Tibial artery (tissue), 4 donors: ENCODE data around the gene EEA1.
A peak's percentile ranks its signal among the peaks of the same experiment; 100 is the strongest.

ENCODE experiments used
- DNase-seq, 2 donors: peaks; one replicate each; pipeline ENCODE4 v3.0.0-alpha.2; 2019
- H3K27ac ChIP-seq, 2 donors: fragments of 200-600 bp; sonication (generic) in 1 of 2; 1 replicate in 1 of 2; 2 replicates in 1 of 2; pipeline ENCODE4 v1.5.1; 2018 to 2019; ENCODE audit warnings: mild to moderate bottlenecking in 1 of 2
- H3K27me3 ChIP-seq, 2 donors: fragments of 200-600 bp; sonication (generic) in 1 of 2; one replicate each; pipeline versions ENCODE4 v1.5.1 to v1.6.0; 2016 to 2019
- H3K36me3 ChIP-seq, 3 donors: fragments of 200-600 bp; sonication (generic) in 2 of 3; one replicate each; pipeline ENCODE4 v1.5.1; 2016 to 2019; ENCODE audit warnings: mild to moderate bottlenecking in 2 of 3
- H3K4me1 ChIP-seq, 4 donors: fragments of 200-600 bp; sonication (generic) in 2 of 4; 1 replicate in 3 of 4; 2 replicates in 1 of 4; pipeline ENCODE4 v1.5.1; 2016 to 2019
- H3K4me3 ChIP-seq, 2 donors: fragments of 200-600 bp; sonication (generic) in 1 of 2; 1 replicate in 1 of 2; 2 replicates in 1 of 2; pipeline ENCODE4 v1.5.1; 2018 to 2019; ENCODE audit warnings: mild to moderate bottlenecking in 2 of 2
- H3K9me3 ChIP-seq, 3 donors: fragments of 200-600 bp; sonication (generic) in 1 of 3; one replicate each; pipeline ENCODE4 v1.5.1; 2016 to 2019
- intact Hi-C: fragments of 100-400 bp; cut with DNase I; formaldehyde crosslinking; loops from one replicate; pipeline ENCODE4 v1.15.0; 2023; ENCODE audit warnings: low total_unique reads
- TF ChIP-seq, protein P1 (sequence below), 2 experiments: fragments of 200-600 bp in 1 of 2; fragments of 450-650 bp in 1 of 2; IDR thresholded peaks; one replicate each; pipeline ENCODE4 v1.5.1; 2017 to 2019; ENCODE audit warnings: antibody characterized with exemption in 2 of 2, mild to moderate bottlenecking in 1 of 2, moderate library complexity in 1 of 2

EEA1 gene

DNA sequence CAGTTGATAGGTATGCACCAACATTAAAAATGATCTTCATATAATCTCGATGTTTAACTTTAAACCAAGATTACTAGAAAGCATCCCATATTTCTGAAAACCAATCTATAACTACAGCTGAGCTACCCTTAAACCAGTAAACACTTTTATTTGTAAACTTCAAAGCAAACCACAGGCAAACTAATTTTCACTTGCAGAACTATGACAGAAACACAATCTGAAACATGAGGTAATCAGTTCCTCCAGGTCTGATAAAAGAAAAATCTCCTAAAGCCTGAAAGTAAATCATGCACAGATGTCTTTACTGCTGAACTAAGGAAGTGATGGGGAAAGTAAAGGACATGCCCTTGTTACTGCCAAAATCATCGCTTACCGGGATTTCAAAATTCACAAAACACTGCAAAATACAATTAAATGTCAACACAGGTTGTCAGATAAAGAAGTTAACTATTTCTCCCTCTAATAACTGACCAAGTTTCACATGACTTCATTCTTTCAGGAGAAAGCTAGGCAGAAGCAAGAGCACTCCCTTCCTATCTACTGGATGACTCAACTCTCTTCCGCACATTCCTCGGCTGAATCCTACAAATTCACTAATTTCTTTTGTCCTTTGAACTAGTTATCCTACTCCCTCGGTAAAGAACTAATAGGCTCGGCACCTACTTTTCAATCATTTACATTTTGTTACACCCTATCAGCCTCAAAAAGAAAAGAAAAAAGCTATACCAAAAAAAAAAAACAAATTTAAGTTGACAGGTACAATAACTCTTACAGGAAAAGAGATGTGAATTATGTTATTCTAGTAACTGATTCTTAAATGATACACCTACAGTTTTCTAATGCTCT, 1.4 kb downstream of the EEA1 start:
- H3K36me3 ChIP-seq = no peaks in the 10 kb centered on the region
- no peaks in the 10 kb centered on the region for H3K9me3 ChIP-seq
- peak overlapping the region; percentile 83 to 93 for H3K4me3 ChIP-seq
- H3K4me1 ChIP-seq = peaks cover 0 to 53% (median 22%) of the 10 kb centered on the region in 4 donors
- intact Hi-C loops = no loop called here
- H3K27ac ChIP-seq = peak overlapping the region; percentile 97 to 100
- DNase-seq = no peak
- TF ChIP-seq, protein P1, sequence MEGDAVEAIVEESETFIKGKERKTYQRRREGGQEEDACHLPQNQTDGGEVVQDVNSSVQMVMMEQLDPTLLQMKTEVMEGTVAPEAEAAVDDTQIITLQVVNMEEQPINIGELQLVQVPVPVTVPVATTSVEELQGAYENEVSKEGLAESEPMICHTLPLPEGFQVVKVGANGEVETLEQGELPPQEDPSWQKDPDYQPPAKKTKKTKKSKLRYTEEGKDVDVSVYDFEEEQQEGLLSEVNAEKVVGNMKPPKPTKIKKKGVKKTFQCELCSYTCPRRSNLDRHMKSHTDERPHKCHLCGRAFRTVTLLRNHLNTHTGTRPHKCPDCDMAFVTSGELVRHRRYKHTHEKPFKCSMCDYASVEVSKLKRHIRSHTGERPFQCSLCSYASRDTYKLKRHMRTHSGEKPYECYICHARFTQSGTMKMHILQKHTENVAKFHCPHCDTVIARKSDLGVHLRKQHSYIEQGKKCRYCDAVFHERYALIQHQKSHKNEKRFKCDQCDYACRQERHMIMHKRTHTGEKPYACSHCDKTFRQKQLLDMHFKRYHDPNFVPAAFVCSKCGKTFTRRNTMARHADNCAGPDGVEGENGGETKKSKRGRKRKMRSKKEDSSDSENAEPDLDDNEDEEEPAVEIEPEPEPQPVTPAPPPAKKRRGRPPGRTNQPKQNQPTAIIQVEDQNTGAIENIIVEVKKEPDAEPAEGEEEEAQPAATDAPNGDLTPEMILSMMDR (IDR thresholded peaks at IDR 0.05) = no peak
- H3K27me3 ChIP-seq = no peaks in the 10 kb centered on the region

- TF ChIP-seq, protein P1 (IDR thresholded peaks at IDR 0.05) = peak in 1 of 2 experiments; percentile 26
- no peaks in the 10 kb centered on the region for H3K36me3 ChIP-seq
- DNase-seq = peak in 1 of 2 donors; percentile 42
- H3K4me1 ChIP-seq = peaks cover 0 to 53% (median 22%) of the 10 kb centered on the region in 4 donors
- peak overlapping the region; percentile 83 to 93 for H3K4me3 ChIP-seq
- no peaks in the 10 kb centered on the region for H3K27me3 ChIP-seq
- intact Hi-C loops = no loop called here
- H3K27ac ChIP-seq = peak overlapping the region; percentile 97 to 100
- no peaks in the 10 kb centered on the region for H3K9me3 ChIP-seq
Measured at GRCh38 chr12:92927055-92927435, 2.0 kb downstream of the EEA1 start.

DNA sequence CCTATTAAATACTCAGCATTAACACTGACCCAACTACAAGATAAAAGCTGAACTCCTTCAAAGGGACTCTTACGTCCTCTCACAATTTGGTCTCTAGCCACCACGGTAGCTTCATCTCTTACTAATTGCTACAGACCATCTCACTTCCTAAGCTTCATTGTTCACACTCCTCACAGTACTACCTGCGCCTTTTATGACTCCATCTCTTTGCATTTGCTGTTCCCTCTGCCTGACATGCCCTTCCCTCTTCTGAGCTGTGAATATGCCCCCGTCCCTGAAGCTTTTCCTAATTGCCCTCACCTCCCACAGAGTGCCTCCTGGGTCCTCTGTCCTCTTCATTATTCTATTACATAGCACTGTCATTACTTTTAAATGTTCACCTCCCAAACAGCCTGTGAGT, 2.5 kb downstream of the EEA1 start:
- Histone ChIP-seq H3K4me1 (peaks cover 0 to 53% (median 22%) of the 10 kb centered on the region in 4 donors), H3K9me3 (no peaks in the 10 kb centered on the region), H3K27ac (peak overlapping the region; percentile 97 to 100), H3K36me3 (no peaks in the 10 kb centered on the region), H3K27me3 (no peaks in the 10 kb centered on the region), H3K4me3 (peak overlapping the region; percentile 83 to 93)
- no peak for DNase-seq
- TF ChIP-seq, protein P1 (IDR thresholded peaks at IDR 0.05) = no peak
- intact Hi-C loops = no loop called here

- Histone ChIP-seq H3K4me3 (no peak overlapping the region), H3K27me3 (no peaks in the 10 kb centered on the region), H3K27ac (no peak overlapping the region), H3K36me3 (no peaks in the 10 kb centered on the region), H3K9me3 (no peaks in the 10 kb centered on the region), H3K4me1 (peaks cover 0 to 36% (median 12%) of the 10 kb centered on the region in 4 donors)
- no peak for DNase-seq
- TF ChIP-seq, protein P1 (IDR thresholded peaks at IDR 0.05) = no peak
- intact Hi-C loops = no loop called here
Measured at GRCh38 chr12:92921877-92922276, 7.2 kb downstream of the EEA1 start.

GRCh38 chr12:92915365-92915764, 13.7 kb downstream of the EEA1 start:
- H3K4me3 ChIP-seq = no peak overlapping the region
- TF ChIP-seq, protein P1 (IDR thresholded peaks at IDR 0.05) = no peak
- DNase-seq = no peak
- no peaks in the 10 kb centered on the region for H3K36me3 ChIP-seq
- H3K4me1 ChIP-seq = peaks cover 0 to 10% (median 0%) of the 10 kb centered on the region in 4 donors
- H3K27me3 ChIP-seq = no peaks in the 10 kb centered on the region
- H3K9me3 ChIP-seq = no peaks in the 10 kb centered on the region
- H3K27ac ChIP-seq = no peak overlapping the region
- intact Hi-C loops = no loop called here
